ENCODE results near the gene GORASP1.
A peak's percentile ranks its signal among the peaks of the same experiment; 100 is the strongest.

Gene GORASP1

GRCh38 chr3:39107388-39108199 lies at the start of gene GORASP1, which contains the start of gene TTC21A:
Gene GORASP1 (minus strand): TSS chr3:39107627. CDS start chr3:39107541, 86 bp downstream.
Gene TTC21A (plus strand): TSS chr3:39107680. CDS start chr3:39107838, 158 bp downstream.
- DNase-seq (ENCODE audit: low read depth), result peak; percentile 37

DNA sequence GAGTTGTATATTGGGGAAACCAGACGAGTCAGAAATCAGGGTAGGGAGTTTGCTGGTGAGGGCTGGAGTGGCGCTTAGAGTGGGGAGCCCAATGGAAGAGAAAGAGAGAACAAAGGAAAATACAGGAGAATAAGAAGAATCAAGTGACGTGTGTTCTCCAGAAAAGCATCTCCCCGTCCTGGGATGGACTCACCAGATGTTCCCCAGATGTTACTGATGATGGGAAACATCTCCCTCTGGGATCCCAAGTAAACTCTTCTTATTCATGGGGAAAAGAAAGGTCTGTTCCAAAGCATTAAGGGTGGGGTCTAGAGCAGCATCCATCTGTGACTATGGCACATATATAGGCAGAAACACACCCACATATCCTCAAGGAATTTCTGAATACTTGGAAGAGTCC lies 49.0 kb upstream of the GORASP1 start:
- DNase-seq (ENCODE audit: low read depth), result no peak

- DNase-seq (ENCODE audit: low read depth), result no peak
Observed at GRCh38 chr3:39154280-39155021, 47.0 kb upstream of the GORASP1 start.

- no peak for DNase-seq (ENCODE audit: low read depth)
Observed at GRCh38 chr3:39153977-39154279, 46.5 kb upstream of the GORASP1 start.

DNA sequence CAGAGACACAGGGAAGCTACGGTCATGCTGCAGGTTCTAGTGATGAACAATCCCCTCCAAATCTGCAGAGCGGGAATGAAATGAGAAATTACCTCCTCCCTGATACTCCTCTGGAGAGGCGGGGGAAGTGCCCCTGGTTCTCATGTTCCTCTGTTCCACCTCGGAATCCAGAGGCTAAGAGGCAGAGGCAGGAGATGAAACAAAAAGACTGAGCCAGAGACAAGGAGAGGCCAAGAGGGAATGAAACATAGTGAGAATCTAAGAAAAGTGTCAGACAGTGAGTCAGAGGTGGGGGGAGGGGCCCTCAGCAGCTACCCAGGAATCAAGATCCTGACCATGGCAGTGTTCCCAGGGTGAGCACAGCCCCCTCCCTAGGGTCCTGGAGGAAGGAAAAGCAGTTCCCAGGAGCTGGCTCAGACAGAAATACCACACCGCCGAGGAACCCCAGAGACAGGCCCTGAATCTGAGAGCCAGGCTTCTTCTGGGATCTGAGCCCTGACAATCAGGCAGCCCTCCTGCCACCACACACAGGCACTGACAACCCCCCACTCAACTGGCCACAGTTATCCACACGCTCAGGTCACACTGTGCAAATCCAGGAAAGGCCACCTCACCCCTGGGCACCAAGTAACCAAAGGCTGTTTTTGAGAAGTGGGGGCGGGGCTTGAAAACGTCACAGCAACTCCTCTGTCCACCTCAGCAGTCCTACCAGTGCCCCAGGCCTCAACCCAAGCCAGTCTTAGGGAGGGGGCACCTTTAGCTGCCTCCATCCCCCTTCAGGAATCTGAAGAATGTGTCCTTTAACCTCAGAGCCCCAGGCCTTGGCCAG lies 43.6 kb upstream of the GORASP1 start:
- peak; percentile 41 for DNase-seq (ENCODE audit: low read depth)

- no peak for DNase-seq (ENCODE audit: low read depth)
Observed at GRCh38 chr3:39150148-39150802, 42.8 kb upstream of the GORASP1 start.

DNA sequence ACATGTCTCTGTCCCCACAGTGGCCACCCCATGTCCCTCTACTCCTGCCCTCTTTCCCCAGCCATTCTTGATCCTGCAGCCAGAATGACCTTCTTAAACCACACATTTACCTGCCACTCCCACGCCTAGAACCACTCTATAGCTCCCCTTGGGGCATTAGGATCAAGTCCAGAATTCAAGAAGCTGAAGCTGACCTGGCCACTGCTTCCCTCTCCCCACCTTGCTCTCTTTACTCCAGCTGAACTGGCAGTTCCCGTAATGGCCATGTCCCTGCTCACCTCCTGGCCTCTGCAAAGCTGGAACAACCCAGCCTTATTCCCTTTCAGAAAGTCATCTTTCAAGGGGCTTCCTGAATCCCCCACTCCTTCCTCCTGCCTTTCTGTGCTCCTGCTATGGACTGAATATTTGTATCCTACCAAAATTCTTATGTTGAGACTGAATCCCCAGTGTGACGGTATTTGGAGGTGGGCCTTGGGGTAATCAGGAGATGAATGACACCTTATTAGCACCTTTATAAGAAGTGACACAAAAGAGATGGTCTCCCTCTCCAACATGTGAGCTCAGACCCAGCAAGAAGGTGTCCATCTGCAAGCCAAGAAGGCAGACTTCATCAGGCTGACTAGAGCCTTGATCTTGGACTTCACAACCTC lies 42.2 kb upstream of the GORASP1 start:
- no peak for DNase-seq (ENCODE audit: low read depth)

GRCh38 chr3:39149059-39149455 lies 41.6 kb upstream of the GORASP1 start:
- no peak for DNase-seq (ENCODE audit: low read depth)

- no peak for DNase-seq (ENCODE audit: low read depth)
Observed at GRCh38 chr3:39148435-39149058, 41.1 kb upstream of the GORASP1 start.

DNA sequence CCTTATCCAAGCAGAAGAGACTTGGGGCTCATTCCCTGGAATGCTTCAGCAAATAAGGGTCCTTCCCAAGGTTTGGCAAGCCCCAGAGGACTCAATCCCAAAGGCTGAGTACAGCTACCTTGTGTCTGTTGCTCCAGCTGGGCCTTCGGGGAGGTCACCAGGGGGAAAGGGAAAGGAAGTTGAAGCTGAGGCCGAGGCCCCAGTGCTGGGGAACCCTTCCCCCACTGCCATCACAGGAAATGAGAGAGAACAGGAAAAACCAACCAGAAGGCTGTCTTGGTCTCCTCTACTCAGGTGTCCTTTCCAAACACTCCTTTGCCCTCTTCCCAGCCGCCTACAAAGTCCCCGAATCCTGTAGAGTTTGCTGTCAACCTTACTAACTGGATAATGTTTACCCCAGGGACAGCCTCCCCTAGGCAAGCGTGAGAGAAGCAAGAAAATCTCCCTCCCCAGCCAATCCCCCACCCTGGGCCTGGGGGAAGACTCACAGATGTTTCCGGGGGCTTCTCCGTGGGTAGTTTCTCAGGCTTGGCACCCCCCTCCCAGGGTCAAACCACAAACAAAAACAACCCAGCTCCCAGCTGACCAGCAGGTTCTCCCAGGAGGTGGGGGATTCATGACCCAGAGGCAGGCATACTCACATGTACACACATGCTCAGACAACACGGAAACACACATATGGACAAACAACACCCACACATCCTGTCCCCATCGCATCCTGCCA lies 40.4 kb upstream of the GORASP1 start:
- DNase-seq (ENCODE audit: low read depth), result no peak

- peak; percentile 49 for DNase-seq (ENCODE audit: low read depth)
Observed at GRCh38 chr3:39146611-39147591, 39.5 kb upstream of the GORASP1 start.

DNA sequence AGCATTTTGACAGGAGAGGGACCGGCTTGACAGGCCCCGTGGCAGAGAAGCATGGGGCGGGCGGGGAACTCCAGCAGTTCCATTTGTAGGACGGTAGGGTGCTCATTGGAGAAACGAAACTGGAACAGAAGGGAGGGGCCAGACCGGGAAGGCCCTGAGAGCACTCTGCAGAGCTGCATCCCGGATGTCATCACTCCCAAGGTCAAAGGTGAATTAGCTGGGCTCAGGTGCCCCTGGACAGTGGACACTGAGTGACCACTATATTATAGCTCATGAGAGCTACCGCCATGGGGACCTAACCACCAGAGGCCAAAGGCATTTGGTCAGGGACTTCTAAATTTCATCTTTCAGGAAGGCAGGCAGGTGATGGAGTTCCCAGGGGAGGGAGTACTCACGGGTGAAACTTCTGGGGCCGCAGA lies 38.7 kb upstream of the GORASP1 start:
- DNase-seq (ENCODE audit: low read depth), result no peak

GRCh38 chr3:39144748-39145380 lies 37.4 kb upstream of the GORASP1 start:
- DNase-seq (ENCODE audit: low read depth), result no peak

GRCh38 chr3:39144095-39144747 lies 36.8 kb upstream of the GORASP1 start:
- no peak for DNase-seq (ENCODE audit: low read depth)

- DNase-seq (ENCODE audit: low read depth), result no peak
Observed at GRCh38 chr3:39143051-39143885, 35.8 kb upstream of the GORASP1 start.

- no peak for DNase-seq (ENCODE audit: low read depth)
Observed at GRCh38 chr3:39142067-39142466, 34.6 kb upstream of the GORASP1 start.
